GM12878 (cell line): Measurements from ENCODE around the gene B3GALNT1. TPM values are rescaled to one million over a fixed set of nuclear protein-coding genes. Genes with fewer than 3 reads are reported as not detected.

Experiments used
- ATAC-seq: fragments of 200-7000 bp; cut with Tn5 transposase; 3 replicates; pipeline ENCODE4 v1.9.1; 2020; ENCODE audit warnings: mild to moderate bottlenecking, moderate library complexity
- BruUV-seq: library from RNA; stranded (reverse); fragments of 400-500 nt; replicated peaks from 2 replicates; lab custom pipeline; 2021; lab: Mats Ljungman, UMichigan
- CTCF ChIA-PET: fragments of 300-600 bp; sonication (Branson Sonifier 250); formaldehyde crosslinking; extraction: SDS; loops from one replicate; lab custom pipeline; 2021; ENCODE audit warnings: inconsistent platforms; lab: Yijun Ruan, JAX
- POLR2A ChIA-PET: fragments of 350-600 bp; formaldehyde crosslinking; extraction: SDS; loops from one replicate; lab custom pipeline; 2021; ENCODE audit warnings: inconsistent platforms; lab: Charles Lee
- RAD21 ChIA-PET: fragments of 300-600 bp; sonication (Branson Sonifier 250); formaldehyde crosslinking; loops from one replicate; lab custom pipeline; 2023; ENCODE audit warnings: antibody characterized with exemption; ENCODE audit not compliant: unreplicated experiment; lab: Charles Lee
- SMC1A ChIA-PET: fragments of 300-600 bp; sonication (Branson Sonifier 250); formaldehyde crosslinking; loops from one replicate; lab custom pipeline; 2023; ENCODE audit not compliant: unreplicated experiment, uncharacterized antibody; lab: Charles Lee
- DNase-seq: peaks from one replicate; pipeline ENCODE4 v3.0.0-alpha.2; 2011; ENCODE audit warnings: low read depth, low spot score
- FAIRE-seq: peaks from 3 replicates; lab custom pipeline; 2011; peaks lifted over from hg19 to GRCh38; lab: Jason Lieb, UNC
- H2AFZ ChIP-seq: 2 replicates; pipeline ENCODE4 v1.6.0; 2011; ENCODE audit warnings: low read depth, low read length, control low read depth; ENCODE audit not compliant: control insufficient read depth
- H3K27ac ChIP-seq: 2 replicates; pipeline ENCODE4 v1.5.1; 2011; ENCODE audit warnings: control low read depth; ENCODE audit not compliant: control insufficient read depth, insufficient read depth
- H3K27me3 ChIP-seq, 2 experiments: replicated peaks in 1 of 2; 2 replicates each; pipeline versions ENCODE4 v1.6.0 to v1.6.1; 2011; ENCODE audit warnings: low read length in 1 of 2; ENCODE audit not compliant: control insufficient read depth in 2 of 2, insufficient read depth in 2 of 2
- H3K36me3 ChIP-seq, 2 experiments: 2 replicates each; pipeline ENCODE4 v1.5.1; 2011; ENCODE audit warnings: low read length in 1 of 2; ENCODE audit not compliant: control insufficient read depth in 2 of 2, insufficient read depth in 2 of 2
- H3K4me1 ChIP-seq: 2 replicates; pipeline ENCODE4 v1.6.1; 2011; ENCODE audit warnings: mild to moderate bottlenecking, low read length, moderate library complexity, mixed read lengths; ENCODE audit not compliant: control insufficient read depth, insufficient read depth
- H3K4me2 ChIP-seq: 2 replicates; pipeline ENCODE4 v1.6.0; 2011; ENCODE audit warnings: control low read depth; ENCODE audit not compliant: control insufficient read depth, insufficient read depth
- H3K4me3 ChIP-seq: fragments of 200-600 bp; sonication (generic); 2 replicates; pipeline ENCODE4 v1.5.1; 2016
- H3K79me2 ChIP-seq: 2 replicates; pipeline ENCODE4 v1.6.0; 2011; ENCODE audit warnings: low read length; ENCODE audit not compliant: control insufficient read depth, insufficient read depth
- H3K9ac ChIP-seq: 2 replicates; pipeline ENCODE4 v1.8.0; 2011; ENCODE audit warnings: low read length, control low read depth, mixed read lengths; ENCODE audit not compliant: control insufficient read depth, insufficient read depth
- H3K9me3 ChIP-seq: replicated peaks from 3 replicates; pipeline ENCODE4 v1.5.1; 2011; ENCODE audit warnings: mild to moderate bottlenecking, low read length; ENCODE audit not compliant: control insufficient read depth, insufficient read depth
- H4K20me1 ChIP-seq: 2 replicates; pipeline ENCODE4 v1.6.0; 2011; ENCODE audit not compliant: control insufficient read depth, insufficient read depth
- CEBPZ ChIP-seq: fragments of 150-350 bp; IDR thresholded peaks from 2 replicates; pipeline ENCODE4 v1.6.1; 2016; ENCODE audit warnings: low read depth, low read length
- GABPA ChIP-seq: IDR thresholded peaks from 2 replicates; pipeline ENCODE4 v1.6.1; 2014; ENCODE audit warnings: antibody characterized with exemption, low read depth, mild to moderate bottlenecking, inconsistent platforms
- HDGF ChIP-seq: fragments of 450-650 bp; IDR thresholded peaks from 2 replicates; pipeline ENCODE4 v1.6.1; 2016; ENCODE audit warnings: antibody characterized with exemption
- MLLT1 ChIP-seq: fragments of 450-650 bp; IDR thresholded peaks from 2 replicates; pipeline ENCODE4 v1.6.1; 2016; ENCODE audit warnings: mild to moderate bottlenecking
- NR2C1 ChIP-seq: fragments of 450-650 bp; IDR thresholded peaks from 2 replicates; pipeline ENCODE4 v1.6.1; 2017; ENCODE audit warnings: antibody characterized with exemption, mild to moderate bottlenecking, moderate library complexity
- PBX3 ChIP-seq: IDR thresholded peaks from 2 replicates; pipeline ENCODE4 v1.6.1; 2011; ENCODE audit warnings: mild to moderate bottlenecking, low read depth, low read length, moderate library complexity; ENCODE audit not compliant: insufficient replicate concordance
- PRDM15 ChIP-seq: fragments of 450-650 bp; formaldehyde crosslinking; IDR thresholded peaks from 2 replicates; pipeline ENCODE4 v1.4.0; 2020; ENCODE audit warnings: mild to moderate bottlenecking, moderate library complexity
- REST ChIP-seq: IDR thresholded peaks from 2 replicates; pipeline ENCODE4 v1.6.1; 2012; ENCODE audit warnings: mild to moderate bottlenecking, low read depth, low read length
- SMAD5 ChIP-seq: IDR thresholded peaks from 2 replicates; pipeline ENCODE4 v1.6.1; 2016; ENCODE audit warnings: antibody characterized with exemption, low read depth
- TCF7 ChIP-seq: IDR thresholded peaks from 2 replicates; pipeline ENCODE4 v1.6.1; 2014; ENCODE audit warnings: antibody characterized with exemption, borderline replicate concordance
- WGBS: methylation state at CpG from one replicate; pipeline ENCODE4 v1.1.6; 2016; ENCODE audit warnings: low lambda C conversion rate; ENCODE audit not compliant: insufficient replicate concordance, insufficient coverage; ENCODE audit errors: missing lambda C conversion rate; 5-methylcytosine and 5-hydroxymethylcytosine counted together
- in situ Hi-C: fragments of 300-500 bp; cut with MboI; formaldehyde crosslinking; loops from 9 replicates; pipeline ENCODE4 v1.14.3; 2018; ENCODE audit warnings: mixed read lengths
- intact Hi-C: fragments of 100-400 bp; cut with micrococcal nuclease; formaldehyde crosslinking; loops from one replicate; pipeline ENCODE4 v1.14.2; 2022; ENCODE audit not compliant: unreplicated experiment
- polyA plus RNA-seq, 11 experiments: library from polyadenylated mRNA; depleted of rRNA in 4 of 11; unstranded in 6 of 11; stranded (reverse) in 5 of 11; fragments of >200 nt; fragmentation: Nextera tagmentation in 4 of 11; fragmentation: Illumina TruSeq in 1 of 11; extraction: Ambion mirVana in 4 of 11; extraction: Trizol in 1 of 11; gene quantifications; 1 replicate in 1 of 11; 2 replicates in 10 of 11; pipeline versions ENCODE4 v1.2.1 to v1.2.3, GENCODE V29; 2011 to 2016; ENCODE audit warnings: inconsistent platforms in 2 of 11, missing spikeins in 2 of 11, low read depth in 1 of 11
- total RNA-seq, 4 experiments: library from RNA; depleted of rRNA in 3 of 4; stranded (reverse); fragments of >200 nt in 3 of 4; fragmentation: Illumina TruSeq in 1 of 4; extraction: Trizol in 1 of 4; gene quantifications; 2 replicates each; pipeline versions ENCODE4 v1.2.1 to v1.2.3, GENCODE V29; 2013 to 2021

Gene B3GALNT1
- total and polyA plus RNA-seq, 10 of the 15 experiments (the other 5 are each of a cell fraction or from before 2014, with no cell fraction given): 0.04 to 0.95 (median 0.18) TPM; not detected in 3

GRCh38 chr3:161084277-161084676 is 20.9 kb downstream of the B3GALNT1 start:
- WGBS: 50% methylated on average over 2 of the region's 2 CpGs
- in situ Hi-C loops (no loop called here), intact Hi-C loops (no loop called here)
- Histone ChIP-seq H3K4me3 (no peak overlapping the region), H3K9ac (no peak overlapping the region), H3K27ac (no peak overlapping the region), H3K27me3 (no peaks in the 10 kb centered on the region), H3K79me2 (no peaks in the 10 kb centered on the region), H2AFZ (no peak overlapping the region), H4K20me1 (no peaks in the 10 kb centered on the region), H3K9me3 (no peaks in the 10 kb centered on the region), H3K36me3 (no peaks in the 10 kb centered on the region), H3K4me1 (peaks cover 5% of the 10 kb centered on the region; the same call in 1 of the 2 replicates), H3K4me2 (no peak overlapping the region)
- FAIRE-seq (no peak), DNase-seq (no peak), ATAC-seq (no peak)
- ChIA-PET SMC1A (no interaction called here), RAD21 (no interaction called here), POLR2A (no interaction called here), CTCF (no interaction called here)
- BruUV-seq: no TSS peak
- TF ChIP-seq MLLT1: no peak
- no peak for TF ChIP-seq NR2C1
- TF ChIP-seq CEBPZ: no peak
- TF ChIP-seq PRDM15 (CRISPR knock-in tag): no peak
- TF ChIP-seq GABPA: no peak
- TF ChIP-seq TCF7: no peak
- no peak for TF ChIP-seq REST
- no peak for TF ChIP-seq HDGF
- TF ChIP-seq PBX3: no peak
- no peak for TF ChIP-seq SMAD5
